Measurements from ENCODE around the gene LUZP2.

The LUZP2 gene

GRCh38 chr11:24513479-24514218 lies 16.8 kb downstream of the LUZP2 start:
- no peaks in the 10 kb centered on the region for H3K36me3 ChIP-seq (ENCODE audit: control insufficient read depth, insufficient read depth, low read length)
- no peak overlapping the region for H3K9ac ChIP-seq (ENCODE audit: low read depth, low read length)
- H3K27me3 ChIP-seq (ENCODE audit: control insufficient read depth, insufficient read depth, low read length), result no peaks in the 10 kb centered on the region
- no peak overlapping the region for H3K4me3 ChIP-seq (ENCODE audit: low read depth, low read length)
- no peaks in the 10 kb centered on the region for H3K9me3 ChIP-seq (ENCODE audit: control insufficient read depth, insufficient read depth, low read length)
- H3K4me1 ChIP-seq (ENCODE audit: control insufficient read depth, insufficient read depth, low read length), result peaks cover 18% of the 10 kb centered on the region

- no peak overlapping the region for H3K9ac ChIP-seq (ENCODE audit: low read depth, low read length)
- H3K27me3 ChIP-seq (ENCODE audit: control insufficient read depth, insufficient read depth, low read length), result no peaks in the 10 kb centered on the region
- H3K4me3 ChIP-seq (ENCODE audit: low read depth, low read length), result no peak overlapping the region
- no peaks in the 10 kb centered on the region for H3K36me3 ChIP-seq (ENCODE audit: control insufficient read depth, insufficient read depth, low read length)
- H3K9me3 ChIP-seq (ENCODE audit: control insufficient read depth, insufficient read depth, low read length), result no peaks in the 10 kb centered on the region
- peaks cover 18% of the 10 kb centered on the region for H3K4me1 ChIP-seq (ENCODE audit: control insufficient read depth, insufficient read depth, low read length)
Observed at GRCh38 chr11:24514219-24514594, 17.4 kb downstream of the LUZP2 start.

- Histone ChIP-seq H3K4me3 (ENCODE audit: low read depth, low read length) (no peak overlapping the region), H3K27me3 (ENCODE audit: control insufficient read depth, insufficient read depth, low read length) (no peaks in the 10 kb centered on the region), H3K9me3 (ENCODE audit: control insufficient read depth, insufficient read depth, low read length) (no peaks in the 10 kb centered on the region), H3K4me1 (ENCODE audit: control insufficient read depth, insufficient read depth, low read length) (peaks cover 18% of the 10 kb centered on the region), H3K9ac (ENCODE audit: low read depth, low read length) (no peak overlapping the region), H3K36me3 (ENCODE audit: control insufficient read depth, insufficient read depth, low read length) (no peaks in the 10 kb centered on the region)
Observed at GRCh38 chr11:24515632-24516031, 18.8 kb downstream of the LUZP2 start.

GRCh38 chr11:24516638-24517037 lies 19.8 kb downstream of the LUZP2 start:
- H3K9me3 ChIP-seq (ENCODE audit: control insufficient read depth, insufficient read depth, low read length), result no peaks in the 10 kb centered on the region
- peaks cover 20% of the 10 kb centered on the region for H3K4me1 ChIP-seq (ENCODE audit: control insufficient read depth, insufficient read depth, low read length)
- no peak overlapping the region for H3K4me3 ChIP-seq (ENCODE audit: low read depth, low read length)

GRCh38 chr11:24521601-24522000 lies 24.7 kb downstream of the LUZP2 start:
- peaks cover 5% of the 10 kb centered on the region for H3K4me1 ChIP-seq (ENCODE audit: control insufficient read depth, insufficient read depth, low read length)
- no peaks in the 10 kb centered on the region for H3K9me3 ChIP-seq (ENCODE audit: control insufficient read depth, insufficient read depth, low read length)
- H3K36me3 ChIP-seq (ENCODE audit: control insufficient read depth, insufficient read depth, low read length), result no peaks in the 10 kb centered on the region
- no peak overlapping the region for H3K4me3 ChIP-seq (ENCODE audit: low read depth, low read length)
- no peaks in the 10 kb centered on the region for H3K27me3 ChIP-seq (ENCODE audit: control insufficient read depth, insufficient read depth, low read length)
- no peak overlapping the region for H3K9ac ChIP-seq (ENCODE audit: low read depth, low read length)

More at GRCh38 chr11:24516638-24517037, 19.8 kb downstream of the LUZP2 start:
- H3K9ac ChIP-seq (ENCODE audit: low read depth, low read length), result no peak overlapping the region
- no peaks in the 10 kb centered on the region for H3K36me3 ChIP-seq (ENCODE audit: control insufficient read depth, insufficient read depth, low read length)
- no peaks in the 10 kb centered on the region for H3K27me3 ChIP-seq (ENCODE audit: control insufficient read depth, insufficient read depth, low read length)

- Histone ChIP-seq H3K4me3 (ENCODE audit: low read depth, low read length) (no peak overlapping the region), H3K9ac (ENCODE audit: low read depth, low read length) (no peak overlapping the region), H3K9me3 (ENCODE audit: control insufficient read depth, insufficient read depth, low read length) (no peaks in the 10 kb centered on the region), H3K27me3 (ENCODE audit: control insufficient read depth, insufficient read depth, low read length) (no peaks in the 10 kb centered on the region), H3K36me3 (ENCODE audit: control insufficient read depth, insufficient read depth, low read length) (no peaks in the 10 kb centered on the region), H3K4me1 (ENCODE audit: control insufficient read depth, insufficient read depth, low read length) (peaks cover 2% of the 10 kb centered on the region)
Observed at GRCh38 chr11:24524156-24524555, 27.3 kb downstream of the LUZP2 start.

- no peaks in the 10 kb centered on the region for H3K9me3 ChIP-seq (ENCODE audit: control insufficient read depth, insufficient read depth, low read length)
- no peaks in the 10 kb centered on the region for H3K36me3 ChIP-seq (ENCODE audit: control insufficient read depth, insufficient read depth, low read length)
Observed at GRCh38 chr11:24531528-24531927, 34.7 kb downstream of the LUZP2 start.

GRCh38 chr11:24543771-24544170 lies 46.9 kb downstream of the LUZP2 start:
- Histone ChIP-seq H3K9me3 (ENCODE audit: control insufficient read depth, insufficient read depth, low read length) (no peaks in the 10 kb centered on the region), H3K4me1 (ENCODE audit: control insufficient read depth, insufficient read depth, low read length) (no peaks in the 10 kb centered on the region), H3K4me3 (ENCODE audit: low read depth, low read length) (no peak overlapping the region), H3K9ac (ENCODE audit: low read depth, low read length) (no peak overlapping the region), H3K36me3 (ENCODE audit: control insufficient read depth, insufficient read depth, low read length) (no peaks in the 10 kb centered on the region), H3K27me3 (ENCODE audit: control insufficient read depth, insufficient read depth, low read length) (no peaks in the 10 kb centered on the region)

More at GRCh38 chr11:24531528-24531927, 34.7 kb downstream of the LUZP2 start:
- H3K4me3 ChIP-seq (ENCODE audit: low read depth, low read length), result no peak overlapping the region
- no peaks in the 10 kb centered on the region for H3K4me1 ChIP-seq (ENCODE audit: control insufficient read depth, insufficient read depth, low read length)
- H3K27me3 ChIP-seq (ENCODE audit: control insufficient read depth, insufficient read depth, low read length), result no peaks in the 10 kb centered on the region
- no peak overlapping the region for H3K9ac ChIP-seq (ENCODE audit: low read depth, low read length)

- Histone ChIP-seq H3K4me3 (ENCODE audit: low read depth, low read length) (no peak overlapping the region), H3K9me3 (ENCODE audit: control insufficient read depth, insufficient read depth, low read length) (no peaks in the 10 kb centered on the region), H3K36me3 (ENCODE audit: control insufficient read depth, insufficient read depth, low read length) (no peaks in the 10 kb centered on the region), H3K4me1 (ENCODE audit: control insufficient read depth, insufficient read depth, low read length) (peaks cover 3% of the 10 kb centered on the region), H3K9ac (ENCODE audit: low read depth, low read length) (no peak overlapping the region), H3K27me3 (ENCODE audit: control insufficient read depth, insufficient read depth, low read length) (no peaks in the 10 kb centered on the region)
Observed at GRCh38 chr11:24556693-24557092, 59.8 kb downstream of the LUZP2 start.

- no peaks in the 10 kb centered on the region for H3K9me3 ChIP-seq (ENCODE audit: control insufficient read depth, insufficient read depth, low read length)
- peaks cover 3% of the 10 kb centered on the region for H3K4me1 ChIP-seq (ENCODE audit: control insufficient read depth, insufficient read depth, low read length)
- no peak overlapping the region for H3K9ac ChIP-seq (ENCODE audit: low read depth, low read length)
- H3K4me3 ChIP-seq (ENCODE audit: low read depth, low read length), result no peak overlapping the region
- no peaks in the 10 kb centered on the region for H3K36me3 ChIP-seq (ENCODE audit: control insufficient read depth, insufficient read depth, low read length)
- no peaks in the 10 kb centered on the region for H3K27me3 ChIP-seq (ENCODE audit: control insufficient read depth, insufficient read depth, low read length)
Observed at GRCh38 chr11:24559315-24559714, 62.5 kb downstream of the LUZP2 start.

GRCh38 chr11:24560324-24560723 lies 63.5 kb downstream of the LUZP2 start:
- Histone ChIP-seq H3K9ac (ENCODE audit: low read depth, low read length) (no peak overlapping the region), H3K4me1 (ENCODE audit: control insufficient read depth, insufficient read depth, low read length) (peaks cover 3% of the 10 kb centered on the region), H3K9me3 (ENCODE audit: control insufficient read depth, insufficient read depth, low read length) (no peaks in the 10 kb centered on the region), H3K36me3 (ENCODE audit: control insufficient read depth, insufficient read depth, low read length) (no peaks in the 10 kb centered on the region), H3K27me3 (ENCODE audit: control insufficient read depth, insufficient read depth, low read length) (no peaks in the 10 kb centered on the region), H3K4me3 (ENCODE audit: low read depth, low read length) (no peak overlapping the region)

- Histone ChIP-seq H3K4me1 (ENCODE audit: control insufficient read depth, insufficient read depth, low read length) (no peaks in the 10 kb centered on the region), H3K36me3 (ENCODE audit: control insufficient read depth, insufficient read depth, low read length) (no peaks in the 10 kb centered on the region), H3K9me3 (ENCODE audit: control insufficient read depth, insufficient read depth, low read length) (no peaks in the 10 kb centered on the region), H3K9ac (ENCODE audit: low read depth, low read length) (no peak overlapping the region), H3K4me3 (ENCODE audit: low read depth, low read length) (no peak overlapping the region), H3K27me3 (ENCODE audit: control insufficient read depth, insufficient read depth, low read length) (no peaks in the 10 kb centered on the region)
Observed at GRCh38 chr11:24567380-24567779, 70.5 kb downstream of the LUZP2 start.

All from iPS-15b (cell line).